GM21367 (cell line): ENCODE data around the gene TREML2.

Experiments
- ATAC-seq: cut with Tn5 transposase; IDR thresholded peaks from one replicate; pipeline ENCODE4 v1.9.1; 2021; ENCODE audit not compliant: unreplicated experiment

The TREML2 gene

DNA sequence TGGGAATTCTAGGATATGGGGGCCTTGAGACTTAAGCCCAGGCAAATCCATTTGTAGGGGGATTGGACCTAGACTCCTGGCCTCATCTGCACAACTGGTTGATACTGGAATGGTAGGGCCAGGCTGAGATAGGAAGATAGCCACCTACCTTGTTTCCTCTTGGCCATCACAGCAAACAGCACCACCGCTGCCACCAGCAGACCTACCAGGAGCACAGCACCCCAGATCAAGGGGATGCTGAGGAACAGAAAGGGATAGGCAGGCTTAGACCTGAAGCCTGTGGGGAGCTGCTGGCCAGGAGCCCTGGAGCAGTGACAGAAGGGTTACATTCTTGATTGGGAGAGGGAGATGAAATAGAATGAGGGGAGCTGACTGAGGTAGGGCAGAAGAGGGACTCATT lies 50.3 kb downstream of the TREML2 start:
- ATAC-seq, result no peak

DNA sequence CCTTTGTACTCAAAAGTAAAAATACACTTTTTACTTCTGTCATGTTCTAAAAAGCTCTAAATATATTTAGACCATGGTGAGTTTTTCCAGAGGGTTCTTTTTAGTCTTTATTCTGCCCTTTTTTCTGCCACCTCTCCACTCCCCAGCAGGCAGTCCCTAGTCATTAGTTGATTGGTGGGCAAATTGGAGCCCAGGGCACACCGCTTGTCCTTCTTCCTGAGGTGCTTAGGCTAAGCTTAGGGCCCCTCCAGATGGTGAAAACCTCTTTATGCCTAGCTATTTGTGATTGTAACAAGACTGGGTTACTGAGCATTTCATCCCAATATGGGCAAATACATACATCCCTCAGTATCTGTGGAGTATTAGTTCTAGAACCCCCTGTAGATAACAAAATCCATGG lies 53.0 kb downstream of the TREML2 start:
- ATAC-seq, result no peak
